Measurements from ENCODE around the gene VRK2.
A peak's percentile ranks its signal among the peaks of the same experiment; 100 is the strongest.

Gene VRK2
- total RNA-seq, result 26.7 to 57.5 (median 37.7) reads per million in 17 experiments

- DNase-seq, result peak; percentile 92 to 96 (median 96)
Observed at GRCh38 chr2:58046585-58047372, at the start of gene VRK2. TSS of gene VRK2 (plus strand) at chr2:58046806. CDS start at chr2:58048832, 2,026 bp downstream.

GRCh38 chr2:58006256-58006951 lies 40.2 kb upstream of the VRK2 start:
- no peak for DNase-seq

- no peak for DNase-seq
Observed at GRCh38 chr2:58006952-58007284, 39.7 kb upstream of the VRK2 start.

- no peak for DNase-seq
Observed at GRCh38 chr2:58010599-58010998, 36.0 kb upstream of the VRK2 start.

- DNase-seq, result no peak
Observed at GRCh38 chr2:58019229-58019628, 27.4 kb upstream of the VRK2 start.

- no peak for DNase-seq
Observed at GRCh38 chr2:58025150-58025933, 21.3 kb upstream of the VRK2 start.

GRCh38 chr2:58027029-58027428 lies 19.6 kb upstream of the VRK2 start:
- DNase-seq, result no peak

GRCh38 chr2:58030771-58031170 lies 15.8 kb upstream of the VRK2 start:
- DNase-seq, result no peak

GRCh38 chr2:58032016-58032763 lies 14.4 kb upstream of the VRK2 start:
- DNase-seq, result peak; percentile 34 to 66 (median 50)

- DNase-seq, result no peak
Observed at GRCh38 chr2:58032764-58033080, 13.9 kb upstream of the VRK2 start.

GRCh38 chr2:58033530-58033929 lies 13.1 kb upstream of the VRK2 start:
- no peak for DNase-seq

GRCh38 chr2:58035352-58035751 lies 11.3 kb upstream of the VRK2 start:
- no peak for DNase-seq

GRCh38 chr2:58039170-58039611 lies 7.4 kb upstream of the VRK2 start:
- peak; percentile 19 to 76 (median 60) for DNase-seq

GRCh38 chr2:58042486-58042970 lies 4.1 kb upstream of the VRK2 start:
- DNase-seq, result peak in 2 of 4 experiments; percentile 17 to 19

GRCh38 chr2:58044145-58044544 lies 2.5 kb upstream of the VRK2 start:
- DNase-seq, result no peak

GRCh38 chr2:58045580-58046334 lies 849 bp upstream of the VRK2 start:
- no peak for DNase-seq

GRCh38 chr2:58046335-58046584 lies 346 bp upstream of the VRK2 start:
- no peak for DNase-seq

GRCh38 chr2:58047373-58047935 lies 848 bp downstream of the VRK2 start:
- no peak for DNase-seq

- DNase-seq, result no peak
Observed at GRCh38 chr2:58047961-58048360, 1.4 kb downstream of the VRK2 start.

GRCh38 chr2:58051445-58051844 lies 4.8 kb downstream of the VRK2 start:
- DNase-seq, result no peak

GRCh38 chr2:58052978-58053377 lies 6.4 kb downstream of the VRK2 start:
- DNase-seq, result no peak

GRCh38 chr2:58054264-58054663 lies 7.7 kb downstream of the VRK2 start:
- DNase-seq, result peak; percentile 17 to 80 (median 53)

Measured in suppressor macrophage (primary cell).